Measurements from ENCODE around the gene C12orf43. TPM values are rescaled to one million over a fixed set of nuclear protein-coding genes. Genes with fewer than 3 reads are reported as not detected.
"Not testable (repeated sequence)": the region's sequence is repeated elsewhere in the genome, so short reads cannot be mapped to it uniquely, and the experiment has no call there.

C12orf43 gene
- total RNA-seq (2021; fragmentation: NEBNext Ultra II Directional; extraction: Animal tissue kit (Norgen Biotek cat#: 25700)) = 10 to 100 TPM; 16.6 to 20.3 (median 19.3) TPM
- long read RNA-seq, full-length matches to known transcripts = 11 of 25 reads
- long read RNA-seq, partial matches to known transcripts = 1 of 25 reads
- long read RNA-seq, other reads (novel, unspliced or antisense) = 13 of 25 reads

- peaks cover 13% of the 10 kb centered on the region for H3K4me1 Mint-ChIP-seq (ENCODE audit: low read depth)
- peaks cover 15% of the 10 kb centered on the region; the same call in 1 of the 2 replicates for H3K27me3 Mint-ChIP-seq (ENCODE audit: insufficient read depth)
- H3K36me3 Mint-ChIP-seq (ENCODE audit: low read depth) = no peaks in the 10 kb centered on the region
- H3K27ac Mint-ChIP-seq = peak within 1 kb of the TSS; percentile 96
- TF ChIP-seq CTCF (IDR thresholded peaks at IDR 0.05) = no peak
- no peaks in the 10 kb centered on the region for H3K9me3 Mint-ChIP-seq
- peak within 1 kb of the TSS; percentile 100 for H3K4me3 Mint-ChIP-seq
- DNase-seq = peak; percentile 86
Measured at GRCh38 chr12:121015825-121016766, at the start of gene C12orf43. C12orf43 (minus strand) TSS chr12:121016487; CDS start chr12:121016474, 13 bp downstream.

GRCh38 chr12:121065345-121065744, 49.1 kb upstream of the C12orf43 start:
- no peaks in the 10 kb centered on the region for H3K36me3 Mint-ChIP-seq (ENCODE audit: low read depth)
- TF ChIP-seq CTCF (IDR thresholded peaks at IDR 0.05) = no peak
- peaks cover 17% of the 10 kb centered on the region for H3K27me3 Mint-ChIP-seq (ENCODE audit: insufficient read depth)
- H3K27ac Mint-ChIP-seq = no peak overlapping the region
- no peak overlapping the region for H3K4me3 Mint-ChIP-seq
- H3K9me3 Mint-ChIP-seq = no peaks in the 10 kb centered on the region
- DNase-seq = no peak
- H3K4me1 Mint-ChIP-seq (ENCODE audit: low read depth) = peaks cover 5% of the 10 kb centered on the region

GRCh38 chr12:121064586-121064985, 48.3 kb upstream of the C12orf43 start:
- not testable (repeated sequence) for H3K4me3 Mint-ChIP-seq; H3K9me3 Mint-ChIP-seq; DNase-seq; H3K27ac Mint-ChIP-seq; H3K36me3 Mint-ChIP-seq (ENCODE audit: low read depth)
- H3K4me1 Mint-ChIP-seq (ENCODE audit: low read depth) = peaks cover 11% of the 10 kb centered on the region
- H3K27me3 Mint-ChIP-seq (ENCODE audit: insufficient read depth) = peaks cover 17% of the 10 kb centered on the region

GRCh38 chr12:121064116-121064515, 47.8 kb upstream of the C12orf43 start:
- Mint-ChIP-seq H3K36me3 (ENCODE audit: low read depth) (no peaks in the 10 kb centered on the region), H3K4me3 (no peak overlapping the region), H3K9me3 (no peaks in the 10 kb centered on the region), H3K4me1 (ENCODE audit: low read depth) (peaks cover 11% of the 10 kb centered on the region), H3K27ac (no peak overlapping the region), H3K27me3 (ENCODE audit: insufficient read depth) (peaks cover 17% of the 10 kb centered on the region)
- DNase-seq = no peak
- no peak for TF ChIP-seq CTCF (IDR thresholded peaks at IDR 0.05)

- no peak for TF ChIP-seq CTCF (IDR thresholded peaks at IDR 0.05)
- no peak overlapping the region for H3K27ac Mint-ChIP-seq
- no peaks in the 10 kb centered on the region for H3K9me3 Mint-ChIP-seq
- no peaks in the 10 kb centered on the region for H3K36me3 Mint-ChIP-seq (ENCODE audit: low read depth)
- no peak for DNase-seq
- H3K4me3 Mint-ChIP-seq = no peak overlapping the region
- peaks cover 21% of the 10 kb centered on the region for H3K27me3 Mint-ChIP-seq (ENCODE audit: insufficient read depth)
- peaks cover 11% of the 10 kb centered on the region for H3K4me1 Mint-ChIP-seq (ENCODE audit: low read depth)
Measured at GRCh38 chr12:121062391-121063045, 46.2 kb upstream of the C12orf43 start.
